Panc1 (cell line): ENCODE results near the gene ATP11C. TPM values are rescaled to one million over a fixed set of nuclear protein-coding genes. Genes with fewer than 3 reads are reported as not detected.

Experiments
- ATAC-seq: fragments of 200-7000 bp; cut with Tn5 transposase; 2 replicates; pipeline ENCODE4 v1.9.1; 2020; ENCODE audit warnings: mild to moderate bottlenecking, moderate library complexity
- BruUV-seq: library from RNA; stranded (reverse); fragments of 400-500 nt; replicated peaks from 2 replicates; lab custom pipeline; 2021; lab: Mats Ljungman, UMichigan
- CTCF ChIA-PET: fragments of 300-600 bp; sonication (Branson Sonifier 250); formaldehyde crosslinking; loops from one replicate; lab custom pipeline; 2022; ENCODE audit warnings: antibody characterized with exemption; lab: Charles Lee
- POLR2A ChIA-PET: fragments of 300-600 bp; sonication (Branson Sonifier 250); formaldehyde crosslinking; loops from one replicate; lab custom pipeline; 2022; ENCODE audit warnings: antibody characterized with exemption; lab: Charles Lee
- DNase-seq: peaks from one replicate; pipeline ENCODE4 v3.0.0-alpha.2; 2010; ENCODE audit warnings: low read depth, low spot score
- H3K27ac ChIP-seq: 2 replicates; pipeline ENCODE4 v1.5.1; 2011; ENCODE audit warnings: mild to moderate bottlenecking, low read length, inconsistent platforms
- H3K27me3 ChIP-seq: fragments of 200-500 bp; sonication (Bioruptor generic); 2 replicates; pipeline ENCODE4 v1.6.0; 2014; ENCODE audit warnings: low read length, inconsistent platforms; ENCODE audit not compliant: control insufficient read depth, insufficient read depth
- H3K36me3 ChIP-seq: fragments of 200-500 bp; sonication (Bioruptor generic); 2 replicates; pipeline ENCODE4 v1.5.1; 2014; ENCODE audit warnings: inconsistent platforms, mild to moderate bottlenecking, low read length, moderate library complexity; ENCODE audit not compliant: control insufficient read depth, insufficient read depth
- H3K4me1 ChIP-seq: 2 replicates; pipeline ENCODE4 v1.5.1; 2011; ENCODE audit warnings: inconsistent platforms, mild to moderate bottlenecking, low read length, moderate library complexity; ENCODE audit not compliant: control insufficient read depth, insufficient read depth
- H3K4me3 ChIP-seq, 2 experiments: 2 replicates each; pipeline ENCODE4 v1.5.1; 2011 to 2012; ENCODE audit warnings: low read depth in 2 of 2, low read length in 2 of 2, mild to moderate bottlenecking in 2 of 2, inconsistent platforms in 1 of 2, moderate library complexity in 1 of 2
- H3K9me3 ChIP-seq: fragments of 200-500 bp; sonication (Bioruptor generic); 2 replicates; pipeline ENCODE4 v1.5.1; 2014; ENCODE audit warnings: low read depth, mild to moderate bottlenecking, inconsistent platforms, low read length, moderate library complexity; ENCODE audit not compliant: control insufficient read depth, insufficient read depth
- POLR2AphosphoS5 ChIP-seq: IDR thresholded peaks from 2 replicates; pipeline ENCODE4 v1.6.1; 2012; ENCODE audit warnings: mild to moderate bottlenecking, low read depth, low read length, moderate library complexity
- SIN3A ChIP-seq: IDR thresholded peaks from 2 replicates; pipeline ENCODE4 v1.6.1; 2012; ENCODE audit warnings: low read depth, mild to moderate bottlenecking, low read length, moderate library complexity, borderline replicate concordance; ENCODE audit not compliant: insufficient read depth
- TCF7L2 ChIP-seq: IDR thresholded peaks from 2 replicates; pipeline ENCODE4 v1.6.1; 2011; ENCODE audit warnings: mild to moderate bottlenecking, low read depth, low read length, inconsistent platforms
- in situ Hi-C: cut with HindIII; loops from 2 replicates; pipeline ENCODE4 v1.10.0; 2016; ENCODE audit warnings: low sequenced_read_pairs, low pct_unique_long_range_greater_than_20kb
- intact Hi-C: fragments of 100-400 bp; cut with micrococcal nuclease; formaldehyde crosslinking; loops from one replicate; pipeline ENCODE4 v1.10.0; 2022; ENCODE audit not compliant: unreplicated experiment
- total RNA-seq: library from RNA; stranded (reverse); gene quantifications from one replicate; pipeline ENCODE4 v1.2.1, GENCODE V29; 2021; ENCODE audit not compliant: unreplicated experiment
- TF ChIP-seq, protein P1 (sequence below): fragments of 450-650 bp; IDR thresholded peaks from 2 replicates; pipeline ENCODE4 v1.5.1; 2017; ENCODE audit warnings: mild to moderate bottlenecking
- TF ChIP-seq, protein P2 (sequence below), 2 experiments: IDR thresholded peaks; 2 replicates each; pipeline ENCODE4 v1.6.1; 2011 to 2012; ENCODE audit warnings: low read depth in 2 of 2, control low read depth in 1 of 2, low read length in 1 of 2, mild to moderate bottlenecking in 1 of 2, moderate library complexity in 1 of 2; ENCODE audit not compliant: insufficient read depth in 1 of 2

The ATP11C gene
- total RNA-seq, 1 experiment from 2014 or later = 61.3 TPM

DNA sequence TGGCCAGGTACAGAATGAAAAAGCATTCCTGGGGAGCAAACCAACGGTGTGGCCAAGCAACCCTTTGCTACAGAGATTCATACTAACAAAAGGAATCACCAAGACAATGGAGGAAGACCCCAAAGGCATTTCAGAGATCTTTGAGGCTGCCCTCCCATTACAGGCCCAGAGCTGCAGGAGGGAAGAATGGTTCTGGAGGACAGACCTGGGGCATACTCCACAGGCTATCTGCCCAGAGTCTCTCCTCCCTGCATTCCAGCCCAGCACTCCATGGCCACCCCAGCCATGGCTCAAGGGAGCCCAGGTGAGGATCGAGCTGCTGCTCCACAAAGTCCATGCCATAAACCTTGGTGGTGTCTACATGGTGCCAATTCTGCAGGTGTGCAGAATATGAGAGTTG, 81.9 kb downstream of the ATP11C start:
- DNase-seq (no peak), ATAC-seq (no peak)
- no peaks in the 10 kb centered on the region for H3K36me3 ChIP-seq
- H3K4me1 ChIP-seq = no peaks in the 10 kb centered on the region
- no peaks in the 10 kb centered on the region for H3K27me3 ChIP-seq
- no peaks in the 10 kb centered on the region for H3K9me3 ChIP-seq
- in situ Hi-C loops = no loop called here
- TF ChIP-seq, protein P1, sequence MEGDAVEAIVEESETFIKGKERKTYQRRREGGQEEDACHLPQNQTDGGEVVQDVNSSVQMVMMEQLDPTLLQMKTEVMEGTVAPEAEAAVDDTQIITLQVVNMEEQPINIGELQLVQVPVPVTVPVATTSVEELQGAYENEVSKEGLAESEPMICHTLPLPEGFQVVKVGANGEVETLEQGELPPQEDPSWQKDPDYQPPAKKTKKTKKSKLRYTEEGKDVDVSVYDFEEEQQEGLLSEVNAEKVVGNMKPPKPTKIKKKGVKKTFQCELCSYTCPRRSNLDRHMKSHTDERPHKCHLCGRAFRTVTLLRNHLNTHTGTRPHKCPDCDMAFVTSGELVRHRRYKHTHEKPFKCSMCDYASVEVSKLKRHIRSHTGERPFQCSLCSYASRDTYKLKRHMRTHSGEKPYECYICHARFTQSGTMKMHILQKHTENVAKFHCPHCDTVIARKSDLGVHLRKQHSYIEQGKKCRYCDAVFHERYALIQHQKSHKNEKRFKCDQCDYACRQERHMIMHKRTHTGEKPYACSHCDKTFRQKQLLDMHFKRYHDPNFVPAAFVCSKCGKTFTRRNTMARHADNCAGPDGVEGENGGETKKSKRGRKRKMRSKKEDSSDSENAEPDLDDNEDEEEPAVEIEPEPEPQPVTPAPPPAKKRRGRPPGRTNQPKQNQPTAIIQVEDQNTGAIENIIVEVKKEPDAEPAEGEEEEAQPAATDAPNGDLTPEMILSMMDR = no peak
- no peak for TF ChIP-seq POLR2AphosphoS5
- no peak for TF ChIP-seq TCF7L2
- no peak for TF ChIP-seq SIN3A
- TF ChIP-seq, protein P2, sequence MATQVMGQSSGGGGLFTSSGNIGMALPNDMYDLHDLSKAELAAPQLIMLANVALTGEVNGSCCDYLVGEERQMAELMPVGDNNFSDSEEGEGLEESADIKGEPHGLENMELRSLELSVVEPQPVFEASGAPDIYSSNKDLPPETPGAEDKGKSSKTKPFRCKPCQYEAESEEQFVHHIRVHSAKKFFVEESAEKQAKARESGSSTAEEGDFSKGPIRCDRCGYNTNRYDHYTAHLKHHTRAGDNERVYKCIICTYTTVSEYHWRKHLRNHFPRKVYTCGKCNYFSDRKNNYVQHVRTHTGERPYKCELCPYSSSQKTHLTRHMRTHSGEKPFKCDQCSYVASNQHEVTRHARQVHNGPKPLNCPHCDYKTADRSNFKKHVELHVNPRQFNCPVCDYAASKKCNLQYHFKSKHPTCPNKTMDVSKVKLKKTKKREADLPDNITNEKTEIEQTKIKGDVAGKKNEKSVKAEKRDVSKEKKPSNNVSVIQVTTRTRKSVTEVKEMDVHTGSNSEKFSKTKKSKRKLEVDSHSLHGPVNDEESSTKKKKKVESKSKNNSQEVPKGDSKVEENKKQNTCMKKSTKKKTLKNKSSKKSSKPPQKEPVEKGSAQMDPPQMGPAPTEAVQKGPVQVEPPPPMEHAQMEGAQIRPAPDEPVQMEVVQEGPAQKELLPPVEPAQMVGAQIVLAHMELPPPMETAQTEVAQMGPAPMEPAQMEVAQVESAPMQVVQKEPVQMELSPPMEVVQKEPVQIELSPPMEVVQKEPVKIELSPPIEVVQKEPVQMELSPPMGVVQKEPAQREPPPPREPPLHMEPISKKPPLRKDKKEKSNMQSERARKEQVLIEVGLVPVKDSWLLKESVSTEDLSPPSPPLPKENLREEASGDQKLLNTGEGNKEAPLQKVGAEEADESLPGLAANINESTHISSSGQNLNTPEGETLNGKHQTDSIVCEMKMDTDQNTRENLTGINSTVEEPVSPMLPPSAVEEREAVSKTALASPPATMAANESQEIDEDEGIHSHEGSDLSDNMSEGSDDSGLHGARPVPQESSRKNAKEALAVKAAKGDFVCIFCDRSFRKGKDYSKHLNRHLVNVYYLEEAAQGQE (IDR thresholded peaks at IDR 0.05; ENCODE audit: insufficient read depth in 1 of 2, low read depth in 2 of 2, low read length in 1 of 2) = no peak
- POLR2A ChIA-PET = no interaction called here
- BruUV-seq = no TSS peak
- no peak overlapping the region for H3K27ac ChIP-seq
- CTCF ChIA-PET = no interaction called here
- intact Hi-C loops = no loop called here
- H3K4me3 ChIP-seq = no peak overlapping the region

DNA sequence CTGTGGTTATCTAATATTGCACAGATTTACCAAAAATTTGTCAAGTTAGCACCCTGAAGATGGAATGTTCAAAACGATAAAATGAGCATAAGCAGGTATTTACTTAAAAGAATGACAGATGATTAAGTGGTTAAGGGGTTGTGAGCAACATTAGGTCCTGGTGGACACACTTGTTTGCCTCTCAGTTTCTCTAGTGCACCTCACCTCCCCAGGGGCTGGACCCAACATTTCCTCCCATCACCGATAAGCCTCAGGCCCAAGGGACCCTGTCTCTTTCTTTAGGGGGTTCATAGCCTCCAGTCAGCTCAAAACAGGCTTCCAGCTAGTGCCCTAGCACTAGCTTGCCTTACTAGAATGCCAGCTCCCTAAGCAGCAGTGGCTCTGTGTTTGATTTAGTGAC, 88.0 kb downstream of the ATP11C start:
- no peak for TF ChIP-seq SIN3A
- no peak for TF ChIP-seq TCF7L2
- TF ChIP-seq, protein P1 = no peak
- TF ChIP-seq, protein P2 (IDR thresholded peaks at IDR 0.05; ENCODE audit: insufficient read depth in 1 of 2, low read depth in 2 of 2, low read length in 1 of 2) = no peak
- no peak for TF ChIP-seq POLR2AphosphoS5
- H3K27me3 ChIP-seq = no peaks in the 10 kb centered on the region
- no peaks in the 10 kb centered on the region for H3K36me3 ChIP-seq
- CTCF ChIA-PET = no interaction called here
- no peaks in the 10 kb centered on the region for H3K9me3 ChIP-seq
- in situ Hi-C loops (no loop called here), intact Hi-C loops (no loop called here)
- DNase-seq (no peak), ATAC-seq (no peak)
- no TSS peak for BruUV-seq
- no peaks in the 10 kb centered on the region; the same call in 1 of the 2 replicates for H3K4me1 ChIP-seq
- no peak overlapping the region for H3K27ac ChIP-seq
- POLR2A ChIA-PET = no interaction called here
- H3K4me3 ChIP-seq = no peak overlapping the region
